ENCODE data around the gene DLGAP1. TPM values are rescaled to one million over a fixed set of nuclear protein-coding genes. Genes with fewer than 3 reads are reported as not detected.

Gene DLGAP1
- total RNA-seq, 1 donor from 2014 or later: 0.05 TPM

DNA sequence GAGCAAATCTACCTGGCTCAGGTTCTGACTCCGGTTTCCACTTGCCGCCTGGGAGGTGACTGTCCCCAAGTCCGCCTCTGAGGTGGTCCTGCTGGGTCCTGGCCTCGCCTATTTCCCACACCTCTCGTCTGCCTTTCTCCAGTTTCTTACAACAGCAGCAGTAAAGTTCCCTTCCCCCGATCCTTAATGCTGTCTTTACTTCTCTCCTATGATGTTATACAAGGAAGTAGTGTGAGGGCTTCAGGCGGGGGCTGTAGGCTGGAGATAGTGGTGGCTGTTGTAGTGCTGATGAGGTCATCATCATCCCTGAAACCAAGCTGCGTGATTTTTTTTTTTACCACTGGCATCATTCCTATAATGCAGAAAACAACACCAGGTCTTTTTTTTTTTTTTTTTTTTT is 986.3 kb downstream of the DLGAP1 start:
- H3K27me3 ChIP-seq (ENCODE audit: low read depth): no peaks in the 10 kb centered on the region
- intact Hi-C loops (cut with micrococcal nuclease): loop anchor here (5.0 kb wide), 1 partner anchor 118 kb away; no protein-coding TSS in a partner anchor
- no peak overlapping the region for H3K27ac ChIP-seq (replicated peaks)
- peaks cover 2% of the 10 kb centered on the region for H3K9me3 ChIP-seq (replicated peaks)
- DNase-seq: no peak
- peaks cover 14% of the 10 kb centered on the region for H3K4me1 ChIP-seq
- TF ChIP-seq, protein P1, sequence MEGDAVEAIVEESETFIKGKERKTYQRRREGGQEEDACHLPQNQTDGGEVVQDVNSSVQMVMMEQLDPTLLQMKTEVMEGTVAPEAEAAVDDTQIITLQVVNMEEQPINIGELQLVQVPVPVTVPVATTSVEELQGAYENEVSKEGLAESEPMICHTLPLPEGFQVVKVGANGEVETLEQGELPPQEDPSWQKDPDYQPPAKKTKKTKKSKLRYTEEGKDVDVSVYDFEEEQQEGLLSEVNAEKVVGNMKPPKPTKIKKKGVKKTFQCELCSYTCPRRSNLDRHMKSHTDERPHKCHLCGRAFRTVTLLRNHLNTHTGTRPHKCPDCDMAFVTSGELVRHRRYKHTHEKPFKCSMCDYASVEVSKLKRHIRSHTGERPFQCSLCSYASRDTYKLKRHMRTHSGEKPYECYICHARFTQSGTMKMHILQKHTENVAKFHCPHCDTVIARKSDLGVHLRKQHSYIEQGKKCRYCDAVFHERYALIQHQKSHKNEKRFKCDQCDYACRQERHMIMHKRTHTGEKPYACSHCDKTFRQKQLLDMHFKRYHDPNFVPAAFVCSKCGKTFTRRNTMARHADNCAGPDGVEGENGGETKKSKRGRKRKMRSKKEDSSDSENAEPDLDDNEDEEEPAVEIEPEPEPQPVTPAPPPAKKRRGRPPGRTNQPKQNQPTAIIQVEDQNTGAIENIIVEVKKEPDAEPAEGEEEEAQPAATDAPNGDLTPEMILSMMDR (IDR thresholded peaks at IDR 0.05; ENCODE audit: borderline replicate concordance): no peak
- no peaks in the 10 kb centered on the region for H3K36me3 ChIP-seq
- H3K4me3 ChIP-seq: no peak overlapping the region

DNA sequence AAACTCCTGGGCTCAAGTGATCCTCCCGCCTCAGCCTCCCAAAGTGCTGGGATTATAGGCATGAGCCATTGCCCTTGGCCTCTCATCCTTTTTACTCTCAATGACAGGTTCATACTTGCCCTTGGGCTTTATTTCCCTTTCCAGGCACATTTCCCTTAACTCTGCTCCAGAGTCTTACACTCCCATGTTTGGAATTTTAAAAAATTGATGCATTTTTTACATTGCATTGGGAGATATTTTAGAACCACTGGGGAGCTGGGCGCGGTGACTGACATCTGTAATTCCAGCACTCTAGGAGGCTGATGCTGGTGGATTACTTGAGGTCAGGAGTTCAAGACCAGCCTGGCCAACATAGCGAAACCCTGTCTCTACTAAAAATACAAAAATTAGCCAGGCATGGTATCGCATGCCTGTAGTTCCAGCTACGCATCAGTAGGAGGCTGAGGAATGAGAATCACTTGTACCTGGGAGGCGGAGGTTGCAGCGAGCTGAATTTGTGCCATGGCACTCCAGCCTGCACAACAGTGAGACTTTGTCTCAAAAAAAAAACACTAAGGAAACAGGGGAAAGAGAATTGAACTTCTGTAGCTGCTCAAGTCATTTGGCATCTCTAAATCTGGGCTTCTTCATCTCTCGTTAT is 986.9 kb downstream of the DLGAP1 start:
- TF ChIP-seq, protein P1 (IDR thresholded peaks at IDR 0.05; ENCODE audit: borderline replicate concordance): no peak
- no peak overlapping the region for H3K4me3 ChIP-seq
- no peak for DNase-seq
- H3K27me3 ChIP-seq (ENCODE audit: low read depth): no peaks in the 10 kb centered on the region
- H3K36me3 ChIP-seq: no peaks in the 10 kb centered on the region
- intact Hi-C loops (cut with micrococcal nuclease): loop anchor here (5.0 kb wide), 1 partner anchor 119 kb away; no protein-coding TSS in a partner anchor
- H3K27ac ChIP-seq (replicated peaks): no peak overlapping the region
- peaks cover 14% of the 10 kb centered on the region for H3K4me1 ChIP-seq
- no peaks in the 10 kb centered on the region for H3K9me3 ChIP-seq (replicated peaks)

DNA sequence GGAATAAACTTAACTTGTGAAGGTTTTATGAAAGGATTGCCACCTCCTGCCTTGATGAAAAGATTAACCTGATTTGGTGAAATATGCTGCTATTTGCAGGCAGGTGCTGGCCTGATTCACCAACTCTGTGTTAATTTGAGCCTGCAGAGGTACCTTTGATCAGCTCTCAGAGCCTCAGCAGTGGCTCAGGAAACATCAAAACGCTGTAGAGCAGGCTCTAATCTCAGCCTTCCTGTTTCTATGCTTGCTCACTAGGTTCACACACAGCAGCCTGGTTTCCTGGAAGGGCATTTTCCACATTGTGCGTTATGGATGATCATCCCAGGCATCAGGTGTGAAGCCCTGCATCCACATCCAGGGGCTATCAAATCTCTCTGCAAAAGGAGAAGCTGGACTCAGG is 988.2 kb downstream of the DLGAP1 start:
- TF ChIP-seq, protein P1 (IDR thresholded peaks at IDR 0.05; ENCODE audit: borderline replicate concordance): no peak
- Histone ChIP-seq H3K27ac (replicated peaks) (no peak overlapping the region), H3K4me1 (peaks cover 14% of the 10 kb centered on the region), H3K4me3 (no peak overlapping the region), H3K9me3 (replicated peaks) (peaks cover 4% of the 10 kb centered on the region), H3K36me3 (peaks cover 2% of the 10 kb centered on the region), H3K27me3 (ENCODE audit: low read depth) (no peaks in the 10 kb centered on the region)
- DNase-seq: no peak
- intact Hi-C loops (cut with micrococcal nuclease): loop anchor here (5.0 kb wide), 1 partner anchor 120 kb away; no protein-coding TSS in a partner anchor

DNA sequence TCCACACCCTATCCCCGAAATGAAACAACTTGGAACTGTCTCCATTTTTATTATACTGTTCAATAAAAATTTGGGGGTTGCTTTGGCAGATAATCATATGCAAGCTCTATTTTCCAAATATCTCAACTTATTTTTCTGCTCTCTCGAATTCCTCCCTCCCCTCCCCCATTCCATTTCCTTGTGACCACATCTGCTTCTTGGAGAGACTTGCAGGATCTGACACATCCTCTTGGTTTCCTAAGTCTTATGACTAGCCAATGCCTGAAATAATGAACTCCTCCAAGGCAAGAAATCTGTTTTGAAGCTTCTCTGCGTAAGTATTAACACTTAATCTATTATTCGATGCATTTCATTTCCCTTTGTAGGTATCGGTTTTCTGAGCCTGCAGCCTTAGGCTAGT is 989.1 kb downstream of the DLGAP1 start:
- no peak overlapping the region for H3K27ac ChIP-seq (replicated peaks)
- peaks cover 14% of the 10 kb centered on the region for H3K4me1 ChIP-seq
- TF ChIP-seq, protein P1 (IDR thresholded peaks at IDR 0.05; ENCODE audit: borderline replicate concordance): no peak
- intact Hi-C loops (cut with micrococcal nuclease): loop anchor here (5.0 kb wide), 1 partner anchor 121 kb away; no protein-coding TSS in a partner anchor
- H3K27me3 ChIP-seq (ENCODE audit: low read depth): no peaks in the 10 kb centered on the region
- H3K36me3 ChIP-seq: peaks cover 10% of the 10 kb centered on the region
- no peak for DNase-seq
- peaks cover 13% of the 10 kb centered on the region for H3K9me3 ChIP-seq (replicated peaks)
- no peak overlapping the region for H3K4me3 ChIP-seq

DNA sequence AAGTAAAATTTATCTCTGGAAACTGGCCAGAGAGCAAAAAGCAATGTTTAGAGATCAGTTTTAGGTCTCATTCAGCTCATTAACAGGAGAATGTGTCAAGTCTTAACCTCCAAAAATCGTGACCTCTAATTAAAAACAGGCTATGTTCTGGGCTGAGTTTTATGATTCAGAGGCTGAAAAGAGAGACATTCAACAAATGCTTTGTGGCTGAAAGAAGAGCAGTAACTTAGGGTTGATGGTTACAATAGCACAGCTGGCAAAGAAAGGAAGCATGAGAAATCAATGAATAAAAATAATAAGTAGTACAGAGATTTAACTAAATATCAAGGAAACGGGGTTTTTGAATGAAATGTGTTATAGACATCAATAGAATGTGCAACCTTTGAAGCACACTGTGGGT is 992.1 kb downstream of the DLGAP1 start:
- no peak overlapping the region for H3K27ac ChIP-seq (replicated peaks)
- intact Hi-C loops (cut with micrococcal nuclease): no loop called here
- no peak overlapping the region for H3K4me3 ChIP-seq

More for the DNA sequence above, 992.1 kb downstream of the DLGAP1 start:
- TF ChIP-seq, protein P1 (IDR thresholded peaks at IDR 0.05; ENCODE audit: borderline replicate concordance): no peak
- peaks cover 20% of the 10 kb centered on the region for H3K4me1 ChIP-seq
- DNase-seq: no peak
- peaks cover 15% of the 10 kb centered on the region for H3K9me3 ChIP-seq (replicated peaks)
- H3K27me3 ChIP-seq (ENCODE audit: low read depth): no peaks in the 10 kb centered on the region
- peaks cover 35% of the 10 kb centered on the region for H3K36me3 ChIP-seq
